Hepatocyte (in vitro differentiated cells): Measurements from ENCODE around the gene PBX3.

Experiments used
- CTCF ChIP-seq: fragments of 200-600 bp; sonication (generic); IDR thresholded peaks from 2 replicates; pipeline ENCODE4 v1.5.1; 2016; ENCODE audit warnings: antibody characterized with exemption, mild to moderate bottlenecking; ENCODE audit not compliant: poor library complexity
- EZH2 ChIP-seq: fragments of 200-600 bp; sonication (generic); IDR thresholded peaks from 2 replicates; pipeline ENCODE4 v1.6.1; 2016; ENCODE audit warnings: antibody characterized with exemption, mild to moderate bottlenecking, borderline replicate concordance

GRCh38 chr9:125965477-125965876 lies 218.3 kb downstream of the PBX3 start:
- no peak for TF ChIP-seq CTCF
- no peak for TF ChIP-seq EZH2
